Activated CD4-positive, alpha-beta T cell treated with anti-CD3 and anti-CD28 coated beads for 24 hours (primary cell): ENCODE data around the gene ZNF446.
"Not testable (repeated sequence)": the region's sequence is repeated elsewhere in the genome, so short reads cannot be mapped to it uniquely, and the experiment has no call there.

Experiments used
- DNase-seq, 2 donors: peaks; one replicate each; pipeline ENCODE4 v3.0.0-alpha.2; 2020; ENCODE audit warnings: low read depth in 2 of 2

The ZNF446 gene

DNA sequence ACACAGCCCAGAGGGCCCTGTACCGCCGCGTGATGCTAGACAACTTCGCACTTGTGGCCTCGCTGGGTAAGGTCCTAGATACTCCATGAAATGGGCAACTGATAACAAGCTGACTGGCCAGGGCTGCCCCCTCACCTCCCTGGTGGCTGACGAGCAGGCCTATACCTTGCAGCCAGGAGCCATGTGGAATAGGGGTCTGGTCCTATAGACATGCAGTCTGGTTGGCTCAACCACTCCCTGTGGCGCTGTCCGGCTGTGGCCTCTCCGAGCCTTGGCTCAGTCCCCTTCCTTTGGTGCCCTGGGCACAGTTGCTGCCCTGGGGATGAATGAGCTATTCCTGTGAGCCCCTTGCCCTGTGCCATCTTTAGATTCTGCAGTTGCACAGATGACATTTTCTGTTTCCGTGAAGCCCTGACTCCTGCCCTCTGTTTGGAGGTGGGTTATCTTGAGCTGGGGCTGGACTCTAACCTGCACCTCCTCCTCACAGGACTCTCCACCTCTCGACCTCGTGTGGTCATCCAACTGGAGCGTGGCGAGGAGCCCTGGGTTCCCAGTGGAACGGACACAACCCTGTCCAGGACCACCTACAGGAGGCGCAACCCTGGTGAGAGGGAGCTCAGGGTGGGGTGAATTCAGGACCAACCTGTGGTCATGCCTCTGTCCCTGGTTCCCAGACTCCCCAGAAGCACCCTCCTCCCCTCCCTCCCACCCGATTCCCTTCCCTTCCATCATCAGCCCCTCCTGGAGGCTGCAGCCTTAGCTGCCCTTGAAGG lies 6.7 kb upstream of the ZNF446 start:
- no peak for DNase-seq

DNA sequence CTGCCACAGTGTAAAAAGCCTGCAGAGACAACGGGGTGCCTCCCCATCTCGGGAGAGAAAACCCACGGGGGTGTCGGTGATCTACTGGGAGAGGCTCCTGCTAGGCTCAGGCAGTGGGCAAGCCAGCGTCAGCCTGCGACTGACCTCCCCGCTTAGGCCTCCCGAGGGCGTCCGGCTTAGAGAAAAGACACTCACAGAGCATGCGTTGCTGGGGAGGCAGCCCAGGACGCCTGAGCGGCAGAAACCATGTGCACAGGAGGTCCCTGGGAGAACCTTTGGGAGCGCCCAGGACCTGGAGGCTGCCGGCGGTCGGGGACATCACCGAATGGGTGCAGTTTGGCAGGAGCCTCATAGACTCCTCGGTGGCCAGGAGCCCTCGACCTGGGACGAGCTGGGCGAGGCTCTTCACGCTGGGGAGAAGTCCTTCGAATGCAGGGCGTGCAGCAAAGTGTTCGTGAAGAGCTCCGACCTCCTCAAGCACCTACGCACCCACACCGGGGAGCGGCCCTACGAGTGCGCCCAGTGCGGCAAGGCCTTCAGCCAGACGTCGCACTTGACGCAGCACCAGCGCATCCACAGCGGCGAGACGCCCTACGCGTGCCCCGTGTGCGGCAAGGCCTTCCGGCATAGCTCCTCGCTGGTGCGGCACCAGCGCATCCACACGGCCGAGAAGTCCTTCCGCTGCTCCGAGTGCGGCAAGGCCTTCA lies 5.2 kb upstream of the ZNF446 start:
- DNase-seq, result not testable (repeated sequence)

- no peak for DNase-seq
Observed at GRCh38 chr19:58471736-58472135, 4.4 kb upstream of the ZNF446 start.

- no peak for DNase-seq
Observed at GRCh38 chr19:58473775-58474174, 2.4 kb upstream of the ZNF446 start.

GRCh38 chr19:58474291-58474996 lies 1.7 kb upstream of the ZNF446 start:
- DNase-seq, result no peak

- DNase-seq, result no peak
Observed at GRCh38 chr19:58474997-58475713, 997 bp upstream of the ZNF446 start.

GRCh38 chr19:58476498-58477015 lies 405 bp downstream of the ZNF446 start:
- no peak for DNase-seq

- DNase-seq, result no peak
Observed at GRCh38 chr19:58477130-58477529, 978 bp downstream of the ZNF446 start.

DNA sequence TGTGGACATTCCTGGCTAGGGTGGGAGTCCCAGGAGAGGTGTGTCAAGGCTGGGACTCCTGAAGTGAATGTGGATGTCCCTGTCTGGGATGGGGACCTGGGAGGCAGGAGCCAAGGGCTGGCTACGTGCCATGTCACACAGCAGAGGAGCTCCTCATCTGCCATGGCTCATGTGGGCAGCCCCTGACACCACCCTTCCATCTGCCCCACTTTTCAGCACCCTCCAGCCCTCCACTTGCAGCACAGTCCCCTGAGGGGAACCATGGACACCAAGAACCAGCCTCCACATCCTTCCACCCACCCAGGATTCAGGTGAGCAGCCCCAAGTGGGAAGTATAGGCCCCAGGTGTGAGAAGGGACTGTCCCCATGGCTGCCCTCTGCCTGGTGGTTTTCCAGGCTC lies 1.7 kb downstream of the ZNF446 start:
- no peak for DNase-seq

DNA sequence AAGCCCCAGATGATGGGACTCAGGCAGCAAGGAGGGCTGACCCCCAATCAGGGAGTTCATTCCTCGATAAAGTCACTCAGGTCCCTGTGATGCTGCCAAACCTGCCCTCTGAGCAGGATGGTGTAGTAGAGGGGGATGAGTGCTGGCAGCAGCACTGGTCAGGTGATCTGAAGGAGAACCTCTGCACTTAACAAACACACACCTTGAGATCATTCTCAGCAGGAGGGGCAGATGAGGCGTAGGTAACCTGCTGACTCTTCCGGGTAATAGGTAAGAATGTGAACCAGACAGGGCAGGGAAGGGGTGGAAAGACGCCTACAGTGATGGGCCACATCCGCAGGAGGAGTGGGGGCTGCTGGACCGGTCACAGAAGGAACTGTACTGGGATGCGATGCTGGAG lies 3.2 kb downstream of the ZNF446 start:
- DNase-seq, result no peak

- DNase-seq, result no peak
Observed at GRCh38 chr19:58479736-58480480, 3.8 kb downstream of the ZNF446 start.

GRCh38 chr19:58480481-58480830 lies 4.3 kb downstream of the ZNF446 start:
- DNase-seq, result no peak

- no peak for DNase-seq
Observed at GRCh38 chr19:58480831-58481230, 4.7 kb downstream of the ZNF446 start.

DNA sequence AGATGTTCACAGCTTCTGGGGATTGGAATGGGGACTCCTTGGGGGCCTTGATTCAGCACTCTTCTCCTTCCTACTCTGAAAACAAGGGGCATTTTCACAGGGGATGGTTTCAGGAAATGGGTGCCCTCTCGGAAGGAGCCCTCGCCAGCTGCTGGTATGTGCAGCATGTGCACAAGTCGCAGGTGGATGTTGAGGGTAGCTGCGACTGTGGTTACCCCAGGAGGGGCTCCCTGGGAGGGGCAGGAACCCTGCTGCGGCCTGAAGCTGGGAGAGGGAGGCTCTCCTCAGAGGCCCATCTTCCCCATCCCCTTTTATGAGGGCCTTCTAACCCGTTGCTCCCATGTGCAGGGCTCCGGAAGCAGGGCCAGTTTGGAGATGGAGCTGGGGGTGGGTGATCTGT lies 6.2 kb downstream of the ZNF446 start:
- no peak for DNase-seq

DNA sequence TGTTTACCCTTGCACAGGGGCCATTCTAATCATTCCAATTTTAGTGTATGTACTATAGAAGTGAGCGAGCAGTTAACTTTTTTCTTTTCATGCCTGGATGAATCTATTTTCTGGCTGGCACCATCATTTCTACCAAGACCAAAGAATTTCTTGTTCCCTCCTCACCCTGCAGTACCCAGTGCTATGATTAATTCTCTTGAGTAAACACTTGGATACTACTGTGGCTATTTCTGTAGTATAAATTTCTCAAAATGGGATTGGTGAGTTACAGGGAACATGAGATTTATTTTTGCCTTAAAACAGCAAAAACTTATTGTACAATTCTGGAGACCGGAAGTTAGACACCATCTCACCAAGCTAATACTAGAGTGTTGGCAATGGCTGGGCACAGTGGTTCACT lies 7.6 kb downstream of the ZNF446 start:
- DNase-seq, result no peak

DNA sequence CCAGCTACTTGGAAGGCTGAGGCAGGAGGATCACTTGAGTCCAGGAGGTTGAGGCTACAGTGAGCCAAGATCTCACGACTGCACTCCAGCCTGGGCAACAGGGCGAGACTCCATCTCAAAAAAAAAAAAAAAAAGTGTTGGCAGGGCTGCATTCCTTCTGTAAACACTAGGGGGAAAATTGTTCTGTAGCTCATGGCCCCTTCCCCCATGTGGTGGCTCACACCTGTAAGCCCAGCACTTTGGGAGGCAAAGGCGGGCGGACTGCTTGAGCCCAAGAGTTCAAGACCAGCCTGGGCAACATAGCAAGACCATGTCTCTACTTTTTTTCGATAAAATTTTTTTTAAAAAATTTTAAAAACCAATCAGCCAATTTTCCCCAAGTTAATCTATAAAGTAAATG lies 8.2 kb downstream of the ZNF446 start:
- DNase-seq, result not testable (repeated sequence)

GRCh38 chr19:58491393-58491792 lies 15.2 kb downstream of the ZNF446 start:
- DNase-seq, result no peak

DNA sequence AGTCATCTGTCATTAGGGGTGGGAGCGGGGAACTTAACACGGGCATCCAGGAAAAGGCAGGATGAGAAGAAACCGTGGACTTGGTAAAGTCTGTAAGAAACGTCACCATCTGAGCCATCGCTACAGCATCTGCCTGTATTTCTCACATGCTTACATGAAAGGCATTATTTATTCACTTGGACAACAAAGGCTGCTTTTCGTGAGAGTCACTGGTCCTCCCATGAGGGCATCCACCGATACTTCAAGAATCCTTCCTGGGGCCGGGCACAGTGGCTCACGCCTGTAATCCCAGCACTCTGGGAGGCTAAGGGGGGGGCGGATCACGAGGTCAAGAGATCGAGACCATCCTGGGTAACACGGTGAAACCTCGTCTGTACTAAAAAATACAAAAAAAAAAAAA lies 16.1 kb downstream of the ZNF446 start:
- DNase-seq, result no peak

GRCh38 chr19:58497634-58498170 lies 21.6 kb downstream of the ZNF446 start:
- no peak for DNase-seq

- DNase-seq, result no peak
Observed at GRCh38 chr19:58498316-58499020, 22.3 kb downstream of the ZNF446 start.
